Liver (tissue), 9 donors: ENCODE data around the gene OLIG1. TPM values are rescaled to one million over a fixed set of nuclear protein-coding genes. Genes with fewer than 3 reads are reported as not detected.

ENCODE experiments used
- DNase-seq: peaks from one replicate; pipeline ENCODE4 v3.0.0-alpha.2; 2017; ENCODE audit warnings: low spot score
- H3K27ac ChIP-seq, 2 donors: one replicate each; pipeline ENCODE4 v1.7.0; 2013; ENCODE audit warnings: inconsistent platforms in 2 of 2, low read length in 2 of 2, control low read depth in 1 of 2, low read depth in 1 of 2, mild to moderate bottlenecking in 1 of 2
- H3K27me3 ChIP-seq, 4 donors: one replicate each; pipeline versions ENCODE4 v1.6.1 to v1.7.0; 2013; ENCODE audit warnings: low read length in 3 of 4, inconsistent platforms in 1 of 4, mild to moderate bottlenecking in 1 of 4, moderate library complexity in 1 of 4; ENCODE audit not compliant: control insufficient read depth in 4 of 4, insufficient read depth in 4 of 4
- H3K36me3 ChIP-seq, 4 donors: one replicate each; pipeline versions ENCODE4 v1.6.1 to v1.7.0; 2013; ENCODE audit warnings: low read length in 3 of 4, mild to moderate bottlenecking in 3 of 4, low read depth in 1 of 4, moderate library complexity in 1 of 4; ENCODE audit not compliant: control insufficient read depth in 4 of 4, insufficient read depth in 3 of 4
- H3K4me1 ChIP-seq, 4 donors: one replicate each; pipeline versions ENCODE4 v1.6.1 to v1.7.0; 2013; ENCODE audit warnings: low read length in 3 of 4, mild to moderate bottlenecking in 3 of 4, moderate library complexity in 1 of 4; ENCODE audit not compliant: control insufficient read depth in 4 of 4, insufficient read depth in 4 of 4
- H3K4me3 ChIP-seq, 3 donors: one replicate each; pipeline versions ENCODE4 v1.6.1 to v1.7.0; 2013; ENCODE audit warnings: low read length in 3 of 3, control low read depth in 1 of 3, low read depth in 1 of 3, mild to moderate bottlenecking in 1 of 3
- H3K9ac ChIP-seq, 2 donors: one replicate each; pipeline ENCODE4 v1.7.0; 2013; ENCODE audit warnings: low read length in 2 of 2, mild to moderate bottlenecking in 2 of 2, moderate library complexity in 2 of 2, control low read depth in 1 of 2, low read depth in 1 of 2
- H3K9me3 ChIP-seq, 4 donors: one replicate each; pipeline versions ENCODE4 v1.6.1 to v1.7.0; 2013; ENCODE audit warnings: low read length in 3 of 4; ENCODE audit not compliant: control insufficient read depth in 4 of 4
- EGR1 ChIP-seq, 2 donors: IDR thresholded peaks; 2 replicates each; pipeline ENCODE4 v1.6.1; 2016 to 2018; ENCODE audit warnings: antibody characterized with exemption in 2 of 2, low read depth in 2 of 2
- FOXA1 ChIP-seq: IDR thresholded peaks from 2 replicates; pipeline ENCODE4 v1.6.1; 2016; ENCODE audit warnings: antibody characterized with exemption
- FOXA2 ChIP-seq: IDR thresholded peaks from 2 replicates; pipeline ENCODE4 v1.6.1; 2016; ENCODE audit warnings: antibody characterized with exemption
- GABPA ChIP-seq, 2 donors: IDR thresholded peaks in 1 of 2; conservative IDR thresholded peaks in 1 of 2; 2 replicates each; pipeline ENCODE4 v1.6.1; 2016; ENCODE audit warnings: antibody characterized with exemption in 2 of 2, mild to moderate bottlenecking in 1 of 2, moderate library complexity in 1 of 2
- HNF4A ChIP-seq, 2 donors: conservative IDR thresholded peaks; 2 replicates each; pipeline ENCODE4 v1.6.1; 2016; ENCODE audit warnings: antibody characterized with exemption in 2 of 2, mild to moderate bottlenecking in 2 of 2
- HNF4G ChIP-seq: IDR thresholded peaks from 2 replicates; pipeline ENCODE4 v1.6.1; 2016; ENCODE audit warnings: antibody characterized with exemption
- NR2F2 ChIP-seq: IDR thresholded peaks from 2 replicates; pipeline ENCODE4 v1.6.1; 2016; ENCODE audit warnings: antibody characterized with exemption
- RAD21 ChIP-seq, 2 donors: IDR thresholded peaks; 2 replicates each; pipeline ENCODE4 v1.6.1; 2016; ENCODE audit warnings: antibody characterized with exemption in 2 of 2, mild to moderate bottlenecking in 2 of 2
- RXRA ChIP-seq, 2 donors: IDR thresholded peaks; 2 replicates each; pipeline ENCODE4 v1.6.1; 2017 to 2018; ENCODE audit warnings: antibody characterized with exemption in 2 of 2, mild to moderate bottlenecking in 1 of 2
- TAF1 ChIP-seq: conservative IDR thresholded peaks from 2 replicates; pipeline ENCODE4 v1.6.1; 2016; ENCODE audit warnings: antibody characterized with exemption, mild to moderate bottlenecking
- YY1 ChIP-seq: IDR thresholded peaks from 2 replicates; pipeline ENCODE4 v1.6.1; 2016; ENCODE audit warnings: antibody characterized with exemption, mild to moderate bottlenecking
- WGBS: extraction: QIAGEN DNeasy Blood & Tissue Kit; methylation state at CpG from one replicate; pipeline ENCODE4 v1.1.7; 2013; 5-methylcytosine and 5-hydroxymethylcytosine counted together
- polyA plus RNA-seq, 2 donors: library from polyadenylated mRNA; stranded (reverse) in 1 of 2; unstranded in 1 of 2; fragments of 200-250 nt in 1 of 2; fragments of >200 nt in 1 of 2; fragmentation: Nextera tagmentation in 1 of 2; extraction: Ambion mirVana in 1 of 2; gene quantifications; one replicate each; pipeline versions ENCODE4 v1.2.1 to v1.2.3, GENCODE V29; 2013 to 2015
- total RNA-seq, 2 donors: library from RNA; depleted of rRNA; stranded (reverse); fragments of >200 nt; gene quantifications; one replicate each; pipeline ENCODE4 v1.2.3, GENCODE V29; 2014
- TF ChIP-seq, protein P1 (sequence below): fragments of 150-350 bp; IDR thresholded peaks from 2 replicates; pipeline ENCODE4 v1.5.1; 2017; ENCODE audit warnings: improper control_type of control experiment, low read depth, low read length; ENCODE audit not compliant: missing input control
- donor health status: healthy.
- donor health status: healthy.
- donor health status: healthy.
- donor health status: healthy.
- donor health status: healthy.

The OLIG1 gene
- total and polyA plus RNA-seq, 4 donors = 0.19 TPM; not detected in 3

DNA sequence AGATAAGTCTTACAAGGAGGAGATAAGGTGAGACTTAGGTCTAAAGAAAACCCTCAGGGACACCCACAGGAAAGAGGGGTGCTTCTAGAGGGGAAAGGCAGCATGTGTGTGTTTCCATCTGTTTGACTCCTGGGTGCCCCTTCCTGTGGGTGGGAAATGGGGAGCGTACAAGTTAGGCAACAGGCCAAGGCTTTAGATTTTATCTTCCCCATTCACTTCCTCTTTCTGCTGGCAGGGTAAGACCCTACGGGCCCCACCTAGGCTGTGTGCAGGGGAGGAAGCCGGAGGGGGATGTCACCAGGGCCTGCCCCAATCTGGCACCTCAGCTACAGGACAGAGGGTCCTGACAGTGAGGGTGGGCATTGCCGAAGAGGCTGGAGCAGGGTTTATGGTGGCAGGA is 2.5 kb upstream of the OLIG1 start (continued):
- TF ChIP-seq RAD21 (IDR thresholded peaks at IDR 0.05) (no peak), FOXA2 (no peak), HNF4A (conservative IDR thresholded peaks at IDR 0.05) (no peak)

- no peak for TF ChIP-seq RXRA (IDR thresholded peaks at IDR 0.05)
- TF ChIP-seq, protein P1, sequence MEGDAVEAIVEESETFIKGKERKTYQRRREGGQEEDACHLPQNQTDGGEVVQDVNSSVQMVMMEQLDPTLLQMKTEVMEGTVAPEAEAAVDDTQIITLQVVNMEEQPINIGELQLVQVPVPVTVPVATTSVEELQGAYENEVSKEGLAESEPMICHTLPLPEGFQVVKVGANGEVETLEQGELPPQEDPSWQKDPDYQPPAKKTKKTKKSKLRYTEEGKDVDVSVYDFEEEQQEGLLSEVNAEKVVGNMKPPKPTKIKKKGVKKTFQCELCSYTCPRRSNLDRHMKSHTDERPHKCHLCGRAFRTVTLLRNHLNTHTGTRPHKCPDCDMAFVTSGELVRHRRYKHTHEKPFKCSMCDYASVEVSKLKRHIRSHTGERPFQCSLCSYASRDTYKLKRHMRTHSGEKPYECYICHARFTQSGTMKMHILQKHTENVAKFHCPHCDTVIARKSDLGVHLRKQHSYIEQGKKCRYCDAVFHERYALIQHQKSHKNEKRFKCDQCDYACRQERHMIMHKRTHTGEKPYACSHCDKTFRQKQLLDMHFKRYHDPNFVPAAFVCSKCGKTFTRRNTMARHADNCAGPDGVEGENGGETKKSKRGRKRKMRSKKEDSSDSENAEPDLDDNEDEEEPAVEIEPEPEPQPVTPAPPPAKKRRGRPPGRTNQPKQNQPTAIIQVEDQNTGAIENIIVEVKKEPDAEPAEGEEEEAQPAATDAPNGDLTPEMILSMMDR = no peak
- TF ChIP-seq FOXA2 = no peak
- no peak for TF ChIP-seq RAD21 (IDR thresholded peaks at IDR 0.05)
- TF ChIP-seq YY1 = no peak
- TF ChIP-seq GABPA (IDR thresholded peaks at IDR 0.05 in 1 of 2, conservative IDR thresholded peaks at IDR 0.05 in 1 of 2) = no peak
- Histone ChIP-seq H3K27ac (no peak overlapping the region), H3K36me3 (no peaks in the 10 kb centered on the region), H3K9ac (no peak overlapping the region), H3K4me3 (no peak overlapping the region), H3K4me1 (peaks cover 15 to 26% (median 26%) of the 10 kb centered on the region in 4 donors), H3K9me3 (peaks cover 0 to 3% (median 1%) of the 10 kb centered on the region in 4 donors), H3K27me3 (peaks cover 7 to 23% (median 15%) of the 10 kb centered on the region in 4 donors)
- WGBS = 66% methylated on average over 5 of the region's 5 CpGs
- DNase-seq = no peak
Measured at GRCh38 chr21:33069243-33069642, 698 bp upstream of the OLIG1 start.

DNA sequence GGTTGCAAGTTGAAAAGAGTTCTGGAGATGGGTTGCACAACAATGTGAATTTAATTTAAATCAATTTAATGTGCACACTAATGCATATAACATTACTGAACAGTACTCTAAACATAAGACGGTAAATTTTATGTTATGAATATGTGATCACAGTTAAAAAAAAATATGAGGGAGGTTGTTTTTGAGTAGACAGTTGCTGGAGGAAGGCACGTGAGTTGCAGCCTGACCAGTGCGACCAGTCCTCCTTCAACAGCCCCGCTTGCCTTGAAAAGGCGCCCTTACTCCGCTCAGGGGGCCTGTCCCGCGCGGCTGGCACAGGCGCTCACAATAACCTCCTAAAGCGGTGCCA is 322 bp upstream of the OLIG1 start:
- no peak overlapping the region for H3K9ac ChIP-seq
- peaks cover 7 to 23% (median 15%) of the 10 kb centered on the region in 4 donors for H3K27me3 ChIP-seq
- H3K4me3 ChIP-seq = peak overlapping the region in 1 of 3 donors; percentile 31
- no peaks in the 10 kb centered on the region for H3K36me3 ChIP-seq
- TF ChIP-seq FOXA2 (no peak), YY1 (no peak), RAD21 (IDR thresholded peaks at IDR 0.05) (no peak)
- no peak overlapping the region for H3K27ac ChIP-seq
- 8% methylated on average over 11 of the region's 11 CpGs for WGBS
- no peak for DNase-seq
- H3K9me3 ChIP-seq = peaks cover 0 to 3% (median 1%) of the 10 kb centered on the region in 4 donors
- H3K4me1 ChIP-seq = peaks cover 15 to 26% (median 26%) of the 10 kb centered on the region in 4 donors

DNA sequence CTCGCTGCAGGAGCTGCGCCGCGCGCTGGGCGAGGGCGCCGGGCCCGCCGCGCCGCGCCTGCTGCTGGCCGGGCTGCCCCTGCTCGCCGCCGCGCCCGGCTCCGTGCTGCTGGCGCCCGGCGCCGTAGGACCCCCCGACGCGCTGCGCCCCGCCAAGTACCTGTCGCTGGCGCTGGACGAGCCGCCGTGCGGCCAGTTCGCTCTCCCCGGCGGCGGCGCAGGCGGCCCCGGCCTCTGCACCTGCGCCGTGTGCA is 730 bp downstream of the OLIG1 start:
- H3K27ac ChIP-seq = no peak overlapping the region
- no peak overlapping the region for H3K9ac ChIP-seq
- 1% methylated on average over 44 of the region's 44 CpGs for WGBS
- H3K4me1 ChIP-seq = peaks cover 15 to 26% (median 26%) of the 10 kb centered on the region in 4 donors
- no peak for TF ChIP-seq FOXA1
- no peak for TF ChIP-seq EGR1 (IDR thresholded peaks at IDR 0.05; ENCODE audit: low read depth in 2 of 2)
- no peak for TF ChIP-seq HNF4A (conservative IDR thresholded peaks at IDR 0.05)
- TF ChIP-seq YY1 = no peak
- no peak for TF ChIP-seq RAD21 (IDR thresholded peaks at IDR 0.05)
- no peak for TF ChIP-seq HNF4G
- no peak for TF ChIP-seq NR2F2
- TF ChIP-seq FOXA2 = no peak
- no peak for TF ChIP-seq TAF1
- peak overlapping the region in 1 of 3 donors; percentile 31 for H3K4me3 ChIP-seq
- H3K27me3 ChIP-seq = peaks cover 7 to 23% (median 15%) of the 10 kb centered on the region in 4 donors
- no peaks in the 10 kb centered on the region for H3K36me3 ChIP-seq
- peaks cover 0 to 3% (median 1%) of the 10 kb centered on the region in 4 donors for H3K9me3 ChIP-seq
- DNase-seq = no peak
